ENCODE measurements around the gene TMCO6. TPM values are rescaled to one million over a fixed set of nuclear protein-coding genes. Genes with fewer than 3 reads are reported as not detected.

The TMCO6 gene
- total and polyA plus RNA-seq, 9 donors = 5.6 to 11.8 (median 8.5) TPM

- H3K27ac ChIP-seq (ENCODE audit: low read length) = no peak overlapping the region
- H3K4me3 ChIP-seq (ENCODE audit: low read length) = no peak overlapping the region
- H3K36me3 ChIP-seq (ENCODE audit: control insufficient read depth, insufficient read depth, low read length) = no peaks in the 10 kb centered on the region
- no peak for DNase-seq
- peaks cover 5% of the 10 kb centered on the region for H3K9me3 ChIP-seq (replicated peaks; ENCODE audit: control insufficient read depth, low read depth, low read length)
- 83% methylated on average over 3 of the region's 6 CpGs for WGBS (ENCODE audit: insufficient coverage)
- H3K4me1 ChIP-seq (ENCODE audit: control insufficient read depth, insufficient read depth, low read length) = peaks cover 11% of the 10 kb centered on the region
- peaks cover 25% of the 10 kb centered on the region for H3K27me3 ChIP-seq (ENCODE audit: control insufficient read depth, insufficient read depth, low read length)
Observed at GRCh38 chr5:140627972-140628371, 11.3 kb upstream of the TMCO6 start.

DNA sequence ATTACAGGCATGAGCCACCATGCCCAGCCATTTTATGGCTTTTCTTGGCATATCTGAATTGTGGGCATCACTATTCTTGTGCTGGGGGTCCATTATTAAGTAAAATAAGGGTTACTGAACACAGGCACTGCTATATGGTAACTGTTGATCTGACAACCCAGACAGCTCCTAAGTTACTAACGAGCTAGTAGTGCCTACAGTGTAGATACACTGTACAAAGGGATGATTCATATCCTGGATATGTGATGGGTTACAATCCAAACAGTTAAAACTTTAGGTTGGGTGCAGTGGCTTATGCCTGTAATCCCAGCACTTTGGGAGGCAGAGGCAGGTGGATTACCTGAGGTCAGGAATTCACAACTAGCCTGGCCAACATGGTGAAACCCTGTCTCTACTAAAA, 10.5 kb upstream of the TMCO6 start:
- no CpG with 5 or more reads among the region's 1 CpG for WGBS (ENCODE audit: insufficient coverage)
- H3K4me3 ChIP-seq (ENCODE audit: low read length) = no peak overlapping the region

GRCh38 chr5:140630292-140631035, 8.8 kb upstream of the TMCO6 start:
- peaks cover 5% of the 10 kb centered on the region for H3K9me3 ChIP-seq (replicated peaks; ENCODE audit: control insufficient read depth, low read depth, low read length)
- peaks cover 15% of the 10 kb centered on the region for H3K4me1 ChIP-seq (ENCODE audit: control insufficient read depth, insufficient read depth, low read length)
- DNase-seq = no peak
- peak overlapping the region; percentile 65 for H3K27ac ChIP-seq (ENCODE audit: low read length)
- no CpG with 5 or more reads among the region's 2 CpGs for WGBS (ENCODE audit: insufficient coverage)
- H3K4me3 ChIP-seq (ENCODE audit: low read length) = peak overlapping the region; percentile 40
- no peaks in the 10 kb centered on the region for H3K36me3 ChIP-seq (ENCODE audit: control insufficient read depth, insufficient read depth, low read length)
- H3K27me3 ChIP-seq (ENCODE audit: control insufficient read depth, insufficient read depth, low read length) = peaks cover 32% of the 10 kb centered on the region

More for the DNA sequence above, 10.5 kb upstream of the TMCO6 start:
- H3K27me3 ChIP-seq (ENCODE audit: control insufficient read depth, insufficient read depth, low read length) = peaks cover 28% of the 10 kb centered on the region
- no peak for DNase-seq
- H3K36me3 ChIP-seq (ENCODE audit: control insufficient read depth, insufficient read depth, low read length) = no peaks in the 10 kb centered on the region
- H3K9me3 ChIP-seq (replicated peaks; ENCODE audit: control insufficient read depth, low read depth, low read length) = peaks cover 5% of the 10 kb centered on the region
- H3K4me1 ChIP-seq (ENCODE audit: control insufficient read depth, insufficient read depth, low read length) = peaks cover 15% of the 10 kb centered on the region
- no peak overlapping the region for H3K27ac ChIP-seq (ENCODE audit: low read length)

GRCh38 chr5:140631036-140631417, 8.2 kb upstream of the TMCO6 start:
- H3K27me3 ChIP-seq (ENCODE audit: control insufficient read depth, insufficient read depth, low read length) = peaks cover 32% of the 10 kb centered on the region
- peaks cover 15% of the 10 kb centered on the region for H3K4me1 ChIP-seq (ENCODE audit: control insufficient read depth, insufficient read depth, low read length)
- H3K36me3 ChIP-seq (ENCODE audit: control insufficient read depth, insufficient read depth, low read length) = no peaks in the 10 kb centered on the region
- H3K9me3 ChIP-seq (replicated peaks; ENCODE audit: control insufficient read depth, low read depth, low read length) = peaks cover 5% of the 10 kb centered on the region
- peak overlapping the region; percentile 40 for H3K4me3 ChIP-seq (ENCODE audit: low read length)
- WGBS (ENCODE audit: insufficient coverage) = 57% methylated on average over 1 of the region's 4 CpGs
- no peak for DNase-seq
- peak overlapping the region; percentile 65 for H3K27ac ChIP-seq (ENCODE audit: low read length)

DNA sequence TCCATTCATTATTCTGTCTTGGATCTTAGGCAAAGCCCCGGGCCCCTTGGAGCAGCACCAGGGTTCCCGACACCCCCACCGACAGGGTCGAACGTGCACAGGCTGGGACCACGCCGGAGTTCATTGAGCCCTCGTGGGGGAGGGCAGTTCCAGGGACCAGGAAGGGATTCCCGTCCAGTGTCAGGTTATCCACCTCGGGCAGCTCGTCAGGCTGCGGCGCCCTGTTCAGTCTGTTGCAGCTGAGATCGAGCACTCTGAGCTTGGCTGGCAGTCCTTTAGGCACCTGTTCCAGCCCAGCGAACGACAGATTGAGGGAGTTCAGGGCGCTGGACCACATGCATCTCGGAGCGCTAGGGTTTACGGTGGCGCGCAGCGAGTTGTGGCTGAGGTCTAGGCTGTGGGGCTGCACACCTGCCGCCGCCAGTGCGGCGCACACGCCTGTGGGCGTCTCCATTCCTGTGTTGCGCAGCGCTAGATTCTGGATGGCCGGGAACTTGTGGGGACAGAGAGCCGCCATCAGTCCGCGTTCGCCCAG, 7.4 kb upstream of the TMCO6 start:
- no peaks in the 10 kb centered on the region for H3K36me3 ChIP-seq (ENCODE audit: control insufficient read depth, insufficient read depth, low read length)
- peaks cover 15% of the 10 kb centered on the region for H3K4me1 ChIP-seq (ENCODE audit: control insufficient read depth, insufficient read depth, low read length)
- WGBS (ENCODE audit: insufficient coverage) = 5% methylated on average over 36 of the region's 36 CpGs
- H3K27ac ChIP-seq (ENCODE audit: low read length) = peak overlapping the region; percentile 62
- peaks cover 32% of the 10 kb centered on the region for H3K27me3 ChIP-seq (ENCODE audit: control insufficient read depth, insufficient read depth, low read length)
- peak overlapping the region; percentile 40 for H3K4me3 ChIP-seq (ENCODE audit: low read length)
- H3K9me3 ChIP-seq (replicated peaks; ENCODE audit: control insufficient read depth, low read depth, low read length) = peaks cover 5% of the 10 kb centered on the region
- DNase-seq = peak; percentile 27

DNA sequence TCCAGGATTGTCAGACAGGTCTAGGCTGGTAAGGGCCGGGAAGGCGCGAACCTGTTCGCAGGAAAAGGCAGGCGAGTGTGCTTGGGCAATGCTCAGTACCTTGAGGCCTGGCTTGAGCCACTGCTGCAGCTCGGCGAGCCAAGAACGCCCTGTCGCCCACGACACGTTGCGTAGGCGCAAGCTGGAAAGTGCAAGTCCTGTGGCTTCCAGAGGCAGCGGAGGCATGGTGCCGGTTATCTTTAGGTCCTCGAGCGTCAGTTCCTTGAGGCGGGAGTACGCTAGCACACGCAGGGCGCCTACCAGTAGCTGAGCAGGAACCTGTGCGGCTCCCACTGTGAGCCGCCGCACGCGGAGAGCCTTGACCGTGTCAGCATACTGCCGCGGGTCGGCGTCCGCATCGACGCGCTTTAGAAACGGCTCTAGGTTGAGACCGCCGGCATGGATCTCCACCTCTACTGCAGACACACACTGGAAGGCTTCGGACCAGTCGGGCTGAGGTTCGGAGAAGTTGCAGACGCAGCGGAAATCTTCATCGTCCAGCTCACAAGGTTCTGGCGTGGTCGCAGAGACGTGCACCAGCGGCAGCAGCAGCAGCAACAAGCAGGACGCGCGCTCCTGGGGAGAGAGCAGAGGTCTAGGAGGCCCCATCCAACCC, 6.8 kb upstream of the TMCO6 start:
- no peaks in the 10 kb centered on the region for H3K36me3 ChIP-seq (ENCODE audit: control insufficient read depth, insufficient read depth, low read length)
- DNase-seq = peak; percentile 64
- H3K9me3 ChIP-seq (replicated peaks; ENCODE audit: control insufficient read depth, low read depth, low read length) = peaks cover 5% of the 10 kb centered on the region
- peak overlapping the region; percentile 40 for H3K4me3 ChIP-seq (ENCODE audit: low read length)
- WGBS (ENCODE audit: insufficient coverage) = 1% methylated on average over 51 of the region's 51 CpGs
- H3K27ac ChIP-seq (ENCODE audit: low read length) = peak overlapping the region; percentile 62
- H3K27me3 ChIP-seq (ENCODE audit: control insufficient read depth, insufficient read depth, low read length) = peaks cover 32% of the 10 kb centered on the region
- H3K4me1 ChIP-seq (ENCODE audit: control insufficient read depth, insufficient read depth, low read length) = peaks cover 15% of the 10 kb centered on the region

GRCh38 chr5:140633021-140633471, 6.2 kb upstream of the TMCO6 start, which contains the start of gene CD14:
Gene CD14 (minus strand): TSS chr5:140633175. CDS start chr5:140633071, 104 bp downstream.
- peaks cover 15% of the 10 kb centered on the region for H3K4me1 ChIP-seq (ENCODE audit: control insufficient read depth, insufficient read depth, low read length)
- H3K9me3 ChIP-seq (replicated peaks; ENCODE audit: control insufficient read depth, low read depth, low read length) = peaks cover 2% of the 10 kb centered on the region
- peak within 1 kb of the TSS; percentile 62 for H3K27ac ChIP-seq (ENCODE audit: low read length)
- 5% methylated on average over 7 of the region's 16 CpGs for WGBS (ENCODE audit: insufficient coverage)
- H3K36me3 ChIP-seq (ENCODE audit: control insufficient read depth, insufficient read depth, low read length) = no peaks in the 10 kb centered on the region
- peak within 1 kb of the TSS; percentile 40 for H3K4me3 ChIP-seq (ENCODE audit: low read length)
- H3K27me3 ChIP-seq (ENCODE audit: control insufficient read depth, insufficient read depth, low read length) = peaks cover 32% of the 10 kb centered on the region
- DNase-seq = peak; percentile 71

DNA sequence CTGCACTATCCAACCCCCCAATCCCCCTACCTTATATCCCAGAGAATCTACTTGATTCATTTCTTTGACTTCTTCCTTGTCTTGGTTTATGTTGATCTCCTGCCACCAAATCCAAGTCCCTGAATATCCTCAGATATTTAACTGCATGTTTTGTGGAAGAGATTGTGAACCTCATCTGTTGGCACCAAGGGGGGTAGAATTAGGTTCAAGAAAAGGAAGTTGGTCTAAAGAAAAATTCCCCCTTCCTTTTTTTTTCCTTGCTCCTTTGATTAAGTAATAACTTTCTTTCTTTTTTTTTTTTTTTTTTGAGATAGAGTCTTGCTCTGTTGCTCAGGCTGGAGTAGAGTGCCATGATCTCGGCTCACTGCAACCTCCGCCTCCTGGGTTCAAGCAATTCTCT, 5.8 kb upstream of the TMCO6 start:
- H3K27ac ChIP-seq (ENCODE audit: low read length) = peak overlapping the region; percentile 9
- H3K4me1 ChIP-seq (ENCODE audit: control insufficient read depth, insufficient read depth, low read length) = peaks cover 15% of the 10 kb centered on the region
- H3K4me3 ChIP-seq (ENCODE audit: low read length) = peak overlapping the region; percentile 2
- H3K27me3 ChIP-seq (ENCODE audit: control insufficient read depth, insufficient read depth, low read length) = peaks cover 32% of the 10 kb centered on the region
- H3K36me3 ChIP-seq (ENCODE audit: control insufficient read depth, insufficient read depth, low read length) = no peaks in the 10 kb centered on the region
- H3K9me3 ChIP-seq (replicated peaks; ENCODE audit: control insufficient read depth, low read depth, low read length) = no peaks in the 10 kb centered on the region
- no peak for DNase-seq
- WGBS (ENCODE audit: insufficient coverage) = no CpG with 5 or more reads among the region's 2 CpGs

DNA sequence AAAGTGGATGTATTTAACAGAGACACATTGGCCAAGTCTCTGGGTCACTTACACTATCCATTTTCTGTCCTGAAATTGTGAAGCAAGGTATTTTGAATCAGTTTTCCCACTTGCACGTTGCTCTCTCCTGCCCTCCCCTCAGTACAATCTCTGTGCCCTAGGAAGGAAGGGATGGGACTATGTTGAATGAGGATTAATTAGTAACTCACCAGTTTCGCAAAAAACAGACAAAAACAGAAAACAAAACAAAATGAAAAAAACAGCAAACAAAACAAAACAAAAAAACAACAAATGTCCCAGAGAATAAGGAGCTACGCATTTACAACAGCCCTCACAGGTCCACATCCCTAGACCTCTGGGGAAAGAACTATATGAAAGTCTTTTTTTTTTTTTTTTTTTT, 5.1 kb upstream of the TMCO6 start:
- DNase-seq = no peak
- Histone ChIP-seq H3K27me3 (ENCODE audit: control insufficient read depth, insufficient read depth, low read length) (peaks cover 32% of the 10 kb centered on the region), H3K9me3 (replicated peaks; ENCODE audit: control insufficient read depth, low read depth, low read length) (no peaks in the 10 kb centered on the region), H3K27ac (ENCODE audit: low read length) (no peak overlapping the region), H3K4me3 (ENCODE audit: low read length) (no peak overlapping the region), H3K4me1 (ENCODE audit: control insufficient read depth, insufficient read depth, low read length) (peaks cover 20% of the 10 kb centered on the region), H3K36me3 (ENCODE audit: control insufficient read depth, insufficient read depth, low read length) (no peaks in the 10 kb centered on the region)
- WGBS (ENCODE audit: insufficient coverage) = no CpG with 5 or more reads among the region's 3 CpGs

Measured in muscle of leg (tissue), 11 donors.